SK-N-SH (cell line): ENCODE results near the gene TM9SF4.

Source experiments
- EP300 ChIP-seq, 2 experiments: IDR thresholded peaks; 2 replicates each; pipeline versions ENCODE4 v1.4.0 to v1.6.1; 2012; ENCODE audit warnings: borderline replicate concordance in 1 of 2, low read depth in 1 of 2, low read length in 1 of 2
- GABPA ChIP-seq: IDR thresholded peaks from 2 replicates; pipeline ENCODE4 v1.4.0; 2012; ENCODE audit warnings: low read depth, mild to moderate bottlenecking
- GATA2 ChIP-seq: sonication (generic); formaldehyde crosslinking; IDR thresholded peaks from 2 replicates; pipeline ENCODE4 v1.5.0; 2020; ENCODE audit warnings: mild to moderate bottlenecking, missing genetic modification reagents
- NFIC ChIP-seq: IDR thresholded peaks from 2 replicates; pipeline ENCODE4 v1.4.0; 2012; ENCODE audit warnings: borderline replicate concordance
- RXRA ChIP-seq: IDR thresholded peaks from 2 replicates; pipeline ENCODE4 v1.4.0; 2012; ENCODE audit warnings: low read depth, mild to moderate bottlenecking, borderline replicate concordance
- TCF12 ChIP-seq: IDR thresholded peaks from 2 replicates; pipeline ENCODE4 v1.4.0; 2012
- YY1 ChIP-seq: IDR thresholded peaks from 2 replicates; pipeline ENCODE4 v1.4.0; 2012; ENCODE audit warnings: low read depth, mild to moderate bottlenecking
- TF ChIP-seq, protein P1 (sequence below): fragments of 200-600 bp; sonication (generic); IDR thresholded peaks from 2 replicates; pipeline ENCODE4 v1.6.1; 2017; ENCODE audit warnings: antibody characterized with exemption, mild to moderate bottlenecking, moderate library complexity

DNA sequence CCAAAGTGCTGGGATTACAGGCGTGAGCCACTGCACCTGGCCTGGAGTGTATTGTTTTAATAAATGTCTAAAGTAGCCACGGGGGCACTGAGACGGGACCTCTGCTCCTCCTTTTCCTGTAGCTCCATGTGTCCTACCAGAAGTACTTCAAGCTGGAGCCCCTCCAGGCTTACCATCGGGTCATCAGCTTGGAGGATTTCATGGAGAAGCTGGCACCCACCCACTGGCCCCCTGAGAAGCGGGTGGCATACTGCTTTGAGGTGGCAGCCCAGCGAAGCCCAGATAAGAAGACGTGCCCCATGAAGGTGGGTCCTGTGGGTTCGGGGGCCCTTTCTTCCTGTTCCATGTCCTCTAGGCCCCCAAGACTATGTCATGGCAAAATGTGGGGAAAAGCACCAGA lies 105.6 kb downstream of the TM9SF4 start:
- TF ChIP-seq, protein P1, sequence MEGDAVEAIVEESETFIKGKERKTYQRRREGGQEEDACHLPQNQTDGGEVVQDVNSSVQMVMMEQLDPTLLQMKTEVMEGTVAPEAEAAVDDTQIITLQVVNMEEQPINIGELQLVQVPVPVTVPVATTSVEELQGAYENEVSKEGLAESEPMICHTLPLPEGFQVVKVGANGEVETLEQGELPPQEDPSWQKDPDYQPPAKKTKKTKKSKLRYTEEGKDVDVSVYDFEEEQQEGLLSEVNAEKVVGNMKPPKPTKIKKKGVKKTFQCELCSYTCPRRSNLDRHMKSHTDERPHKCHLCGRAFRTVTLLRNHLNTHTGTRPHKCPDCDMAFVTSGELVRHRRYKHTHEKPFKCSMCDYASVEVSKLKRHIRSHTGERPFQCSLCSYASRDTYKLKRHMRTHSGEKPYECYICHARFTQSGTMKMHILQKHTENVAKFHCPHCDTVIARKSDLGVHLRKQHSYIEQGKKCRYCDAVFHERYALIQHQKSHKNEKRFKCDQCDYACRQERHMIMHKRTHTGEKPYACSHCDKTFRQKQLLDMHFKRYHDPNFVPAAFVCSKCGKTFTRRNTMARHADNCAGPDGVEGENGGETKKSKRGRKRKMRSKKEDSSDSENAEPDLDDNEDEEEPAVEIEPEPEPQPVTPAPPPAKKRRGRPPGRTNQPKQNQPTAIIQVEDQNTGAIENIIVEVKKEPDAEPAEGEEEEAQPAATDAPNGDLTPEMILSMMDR, result no peak
- TF ChIP-seq GATA2 (CRISPR knock-in tag), result no peak
- no peak for TF ChIP-seq YY1
- TF ChIP-seq TCF12, result no peak
- TF ChIP-seq EP300 (IDR thresholded peaks at IDR 0.05; ENCODE audit: borderline replicate concordance in 1 of 2, low read depth in 1 of 2, low read length in 1 of 2), result no peak
- no peak for TF ChIP-seq RXRA
- no peak for TF ChIP-seq GABPA
- no peak for TF ChIP-seq NFIC
